DLD1 (cell line): ENCODE results near the gene TACC2.

ENCODE experiments used
- in situ Hi-C: cut with HindIII; loops from 2 replicates; pipeline ENCODE4 v1.10.0; 2017; ENCODE audit warnings: low sequenced_read_pairs

The TACC2 gene

DNA sequence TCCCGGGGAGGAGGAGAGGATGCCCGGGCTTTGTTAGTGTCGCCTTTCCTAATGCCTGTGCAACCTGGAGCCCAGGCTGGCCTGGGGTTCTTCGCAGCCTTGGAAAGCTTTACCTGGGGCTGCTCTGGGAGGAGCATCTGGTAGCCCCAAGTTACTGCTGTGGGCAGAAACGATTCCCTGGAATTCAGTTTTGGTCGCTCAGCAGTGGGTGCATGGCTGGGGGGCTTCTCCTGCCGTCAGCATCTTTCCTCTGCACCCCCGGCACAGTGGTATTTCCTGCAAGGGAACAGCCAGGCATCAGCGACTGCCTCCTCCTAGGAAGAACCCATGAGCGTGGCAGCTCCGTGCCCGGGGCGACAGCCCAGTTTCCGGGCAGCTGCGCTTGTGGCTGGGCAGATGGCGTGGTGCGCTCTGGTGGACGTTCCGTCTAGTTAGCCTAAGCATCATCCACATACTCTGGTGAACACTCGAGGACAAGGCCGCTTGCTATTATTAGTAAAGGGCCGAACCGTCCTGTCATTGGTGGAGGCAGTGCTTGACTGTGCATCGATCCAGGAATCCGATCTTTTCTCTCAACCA is 175.1 kb downstream of the TACC2 start:
- in situ Hi-C loops = no loop called here

DNA sequence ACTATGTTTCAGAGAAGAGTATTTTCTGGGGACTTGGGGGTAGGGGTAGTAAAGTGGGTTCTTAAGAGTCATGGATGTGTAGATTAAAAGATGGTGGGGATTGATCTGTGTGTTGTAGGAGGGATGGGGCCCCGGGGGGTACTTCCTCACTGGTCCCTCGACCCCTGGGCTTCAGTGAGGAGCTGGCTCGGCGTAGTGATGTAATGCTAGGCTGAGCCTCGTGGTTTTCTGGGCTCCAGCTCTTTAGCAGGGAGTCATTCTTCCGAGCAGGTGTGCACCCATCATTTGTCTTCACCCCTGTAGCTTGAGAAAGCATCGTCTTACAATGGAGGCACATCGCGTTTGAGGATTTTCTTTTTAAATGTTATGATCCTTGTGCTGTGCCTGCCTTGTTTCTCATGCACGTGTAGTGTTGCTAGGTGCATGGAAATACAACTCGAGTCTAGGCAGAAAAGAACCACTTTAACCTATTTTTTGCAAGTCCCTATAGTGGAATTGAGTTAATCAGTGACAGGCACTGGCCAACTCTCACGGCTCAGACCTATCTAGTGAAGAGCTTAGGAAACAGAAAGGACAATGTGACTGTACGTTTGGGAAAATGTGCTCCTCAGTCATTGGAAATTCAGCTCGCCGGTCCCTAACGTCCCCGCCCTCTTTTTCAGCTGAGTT is 176.0 kb downstream of the TACC2 start:
- in situ Hi-C loops = no loop called here

DNA sequence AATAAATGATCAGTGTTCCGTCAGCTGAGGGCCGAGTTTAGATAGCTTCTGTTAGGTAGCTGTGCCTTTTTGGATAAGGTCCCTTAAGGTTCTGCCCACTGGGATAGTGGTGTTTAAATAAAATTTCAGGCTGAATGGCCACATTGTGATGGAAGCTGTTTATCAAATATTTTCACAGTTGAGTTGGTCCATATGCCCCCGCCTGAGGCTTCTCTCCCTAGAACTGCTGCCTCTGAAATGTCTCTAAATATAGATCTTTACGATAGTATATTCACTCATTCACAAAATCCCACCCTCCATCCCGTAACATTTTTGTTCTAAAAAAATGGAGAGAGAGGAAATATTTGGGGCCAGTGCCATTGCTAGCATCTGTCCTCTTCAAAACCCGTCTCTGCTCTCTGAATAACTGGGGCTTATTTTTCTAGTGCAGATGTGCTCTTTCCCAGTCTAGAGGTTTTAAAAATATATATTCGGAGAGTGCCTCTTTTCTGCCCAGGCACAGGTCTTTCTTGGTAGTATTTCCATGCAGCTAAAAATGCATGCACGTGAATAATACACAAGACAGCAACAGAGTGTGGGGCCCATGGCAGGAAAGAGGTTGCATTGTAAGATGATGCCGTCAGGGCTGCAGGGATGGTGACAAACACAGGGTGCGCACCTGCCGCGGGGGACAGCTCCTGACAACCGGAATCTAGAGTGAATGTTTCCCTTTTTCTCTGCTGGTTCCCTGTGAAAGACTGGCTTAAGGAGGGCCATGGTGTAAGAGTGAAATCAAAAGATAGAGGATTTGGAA is 176.7 kb downstream of the TACC2 start:
- in situ Hi-C loops = no loop called here

DNA sequence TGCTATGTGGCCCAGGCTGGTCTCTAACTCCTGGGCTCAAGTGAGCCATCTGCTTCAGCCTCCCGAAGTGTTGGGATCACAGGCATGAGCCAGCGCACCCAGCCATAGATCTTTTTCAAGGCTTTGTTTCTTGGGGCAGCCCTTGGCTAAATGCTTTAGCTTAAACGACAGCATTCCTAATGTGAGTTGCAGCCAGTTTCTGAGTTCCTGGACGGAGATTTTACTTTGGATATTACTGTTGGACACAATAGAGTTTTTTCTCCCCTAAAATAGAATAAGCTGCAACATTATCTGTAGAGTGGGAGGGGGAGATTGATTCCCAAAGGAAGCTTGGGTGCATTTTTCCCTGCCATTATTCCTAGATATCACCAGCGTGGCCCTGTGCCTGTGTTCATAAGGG is 179.1 kb downstream of the TACC2 start:
- in situ Hi-C loops = no loop called here

DNA sequence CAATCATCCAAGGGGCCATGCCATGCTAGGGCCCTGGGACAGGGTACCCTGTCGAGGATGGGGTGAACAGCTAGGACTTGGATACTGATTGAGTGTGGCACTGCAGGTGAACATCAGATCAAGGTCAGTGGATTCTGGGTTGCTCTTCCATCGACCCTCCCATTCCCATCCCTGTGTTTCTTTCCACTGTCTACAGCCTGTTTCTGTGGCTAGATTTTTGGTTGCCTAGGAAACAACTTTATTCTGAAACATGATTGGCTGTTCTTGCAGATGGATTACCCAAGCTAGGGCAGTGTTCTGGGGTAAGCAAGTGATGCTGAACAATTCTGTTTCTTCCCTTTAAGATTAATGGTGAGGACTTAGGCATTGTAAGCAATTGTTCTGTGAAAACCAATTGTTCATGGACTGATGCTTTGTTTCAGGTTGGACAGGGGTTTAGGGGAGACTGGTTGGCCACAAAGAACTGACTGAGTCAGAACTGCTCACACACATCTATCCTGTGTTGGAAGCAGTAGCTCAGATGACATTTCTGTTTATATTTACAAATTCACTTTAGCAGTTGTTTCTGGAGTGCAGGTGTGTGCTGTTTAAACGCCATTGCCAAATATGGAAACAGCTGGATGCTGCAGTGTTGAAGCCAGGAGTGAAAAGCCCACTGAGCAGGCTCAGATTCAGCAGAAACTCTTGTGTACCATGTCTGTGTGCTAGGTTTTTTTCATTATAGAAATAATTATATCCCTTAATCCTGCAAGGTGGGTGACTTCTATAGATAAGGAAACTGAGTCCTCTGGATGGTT is 179.8 kb downstream of the TACC2 start:
- in situ Hi-C loops = no loop called here

DNA sequence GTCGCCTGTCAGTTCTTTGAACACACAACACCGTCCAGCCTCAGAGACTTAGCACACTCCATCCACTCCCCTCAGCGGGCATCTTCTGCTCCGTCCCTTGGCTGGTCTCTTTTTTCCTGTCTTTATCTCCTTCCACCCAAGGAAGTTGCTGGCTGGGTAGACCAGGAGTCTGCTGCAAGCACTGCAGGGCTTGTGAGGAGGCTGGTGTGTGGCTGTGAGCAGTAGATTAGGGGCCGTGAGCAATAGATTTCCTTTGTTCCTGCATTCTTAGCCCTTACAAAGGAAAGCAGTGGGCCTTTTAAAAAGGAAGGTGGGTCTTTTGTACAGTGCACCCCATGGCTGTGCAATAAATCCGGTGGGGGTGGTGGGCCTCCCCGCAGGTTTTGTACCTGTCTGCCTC is 181.8 kb downstream of the TACC2 start:
- in situ Hi-C loops = no loop called here

DNA sequence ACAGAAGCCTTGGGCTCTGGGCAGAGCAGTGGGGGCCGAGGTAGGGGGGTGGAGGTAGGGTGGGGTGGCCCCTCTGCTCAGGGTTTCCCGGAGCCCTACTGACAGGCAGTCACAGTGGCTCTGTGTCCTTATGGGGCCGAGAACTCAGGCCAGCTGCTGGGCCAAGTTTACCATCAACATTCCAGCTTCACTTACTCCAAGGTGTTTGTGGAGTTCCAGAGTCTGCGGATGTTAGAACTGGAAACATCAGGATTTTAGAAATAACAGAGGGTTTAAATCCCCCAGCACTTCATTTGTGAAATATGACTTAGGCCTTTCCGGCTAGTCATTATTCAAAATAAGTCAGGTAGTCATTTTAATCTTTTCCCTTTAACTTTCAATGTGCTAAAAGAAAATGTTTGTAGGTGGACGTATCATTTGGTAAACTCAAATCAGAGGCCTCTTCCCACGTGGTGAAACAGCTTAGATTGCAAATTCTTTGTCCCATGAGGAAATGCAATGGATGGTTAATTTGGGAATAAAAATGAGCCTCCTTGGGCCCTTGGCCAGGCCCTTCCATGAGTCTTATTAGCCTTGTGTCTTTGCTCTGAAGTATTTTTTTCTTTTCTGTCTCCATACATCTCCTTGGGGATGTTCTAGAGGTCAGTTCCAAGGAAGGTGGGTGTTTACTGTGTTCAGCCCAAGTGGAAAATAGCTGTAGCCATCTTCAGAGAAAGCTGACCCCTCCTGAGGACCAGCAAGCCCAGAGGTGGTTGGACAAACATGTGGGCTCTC is 182.5 kb downstream of the TACC2 start:
- in situ Hi-C loops = no loop called here

DNA sequence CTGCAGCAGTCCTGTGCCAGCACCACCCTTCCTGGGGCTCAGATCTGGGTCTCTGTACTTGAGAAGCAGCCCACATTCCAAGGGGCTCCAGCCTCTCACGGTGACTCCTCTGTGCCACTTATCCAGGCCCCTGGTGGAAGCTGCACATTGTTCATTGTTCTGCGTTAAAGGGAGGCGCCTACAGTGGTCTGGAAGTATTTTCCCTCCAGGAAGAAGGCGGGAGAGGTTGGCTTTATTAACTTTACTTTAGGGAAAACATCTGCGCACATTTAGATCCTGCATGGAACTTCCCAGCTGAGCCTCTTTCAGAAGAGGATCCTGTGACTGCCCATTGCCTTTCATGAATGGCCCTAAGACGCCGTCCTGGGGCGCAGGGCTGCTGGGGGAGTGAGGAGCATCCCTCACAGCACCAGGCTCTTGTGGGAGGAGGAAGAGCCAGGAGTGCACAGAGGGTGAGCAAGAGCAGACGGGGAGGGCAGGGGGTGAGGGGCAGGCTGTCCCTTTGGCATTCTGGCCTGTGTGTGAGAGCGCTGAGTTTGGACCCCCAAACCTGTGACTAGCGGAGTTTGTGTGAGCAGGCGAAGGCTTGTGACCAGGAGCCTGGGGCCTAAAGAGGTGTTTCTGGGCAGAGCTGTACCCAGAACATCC is 183.5 kb downstream of the TACC2 start:
- in situ Hi-C loops = no loop called here

DNA sequence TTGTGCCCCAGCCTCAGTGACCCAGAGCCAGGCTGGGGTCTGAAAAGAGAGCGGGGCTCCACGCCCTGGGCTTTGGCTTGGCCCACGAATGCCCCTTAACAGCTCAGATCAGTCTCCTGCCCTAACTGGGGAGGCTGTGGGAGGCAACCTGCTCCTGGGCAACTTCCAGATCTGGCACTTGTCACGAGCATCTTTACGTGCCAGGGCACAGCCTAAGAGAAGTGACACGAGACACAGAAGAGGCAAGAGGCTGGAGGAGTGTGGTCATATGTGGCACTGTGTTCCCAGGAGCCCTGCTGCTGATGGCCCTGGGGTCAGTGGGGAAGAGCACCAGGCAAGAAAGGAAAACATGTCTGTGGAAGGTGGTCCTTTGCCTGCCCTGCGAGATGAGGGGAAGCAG is 184.4 kb downstream of the TACC2 start:
- in situ Hi-C loops = no loop called here

DNA sequence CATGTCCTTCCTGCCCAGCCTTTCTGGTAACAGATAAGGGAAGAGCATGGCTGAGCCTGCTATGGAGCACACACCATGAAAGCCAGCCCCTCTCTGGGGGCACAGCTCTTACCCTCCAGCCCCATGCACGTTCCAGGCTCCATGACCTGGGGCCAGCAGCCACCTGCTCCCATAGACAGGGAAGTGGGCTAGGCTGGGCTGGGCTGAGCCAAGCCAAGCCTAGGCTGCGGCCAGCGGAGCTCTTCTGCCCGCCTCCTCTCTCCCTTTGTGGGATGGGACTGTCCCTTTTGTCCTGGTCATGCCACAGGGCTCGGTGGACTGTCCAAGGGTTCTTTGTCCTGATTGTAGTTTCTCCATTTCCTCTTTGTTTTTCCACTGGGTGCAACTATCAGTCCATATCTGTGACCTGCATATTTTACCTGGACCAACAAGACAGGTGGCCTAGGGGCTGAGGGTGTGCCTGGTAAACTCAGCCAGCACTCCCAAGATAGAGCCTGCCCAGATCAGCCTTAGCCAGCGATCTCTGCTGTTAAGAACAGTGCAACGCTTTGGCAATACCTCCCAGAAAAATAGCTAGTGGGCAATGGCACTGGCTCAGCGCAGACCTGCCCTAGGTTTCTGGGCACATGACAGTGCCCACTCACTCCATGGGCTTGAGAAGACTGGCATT is 184.9 kb downstream of the TACC2 start:
- in situ Hi-C loops = no loop called here

DNA sequence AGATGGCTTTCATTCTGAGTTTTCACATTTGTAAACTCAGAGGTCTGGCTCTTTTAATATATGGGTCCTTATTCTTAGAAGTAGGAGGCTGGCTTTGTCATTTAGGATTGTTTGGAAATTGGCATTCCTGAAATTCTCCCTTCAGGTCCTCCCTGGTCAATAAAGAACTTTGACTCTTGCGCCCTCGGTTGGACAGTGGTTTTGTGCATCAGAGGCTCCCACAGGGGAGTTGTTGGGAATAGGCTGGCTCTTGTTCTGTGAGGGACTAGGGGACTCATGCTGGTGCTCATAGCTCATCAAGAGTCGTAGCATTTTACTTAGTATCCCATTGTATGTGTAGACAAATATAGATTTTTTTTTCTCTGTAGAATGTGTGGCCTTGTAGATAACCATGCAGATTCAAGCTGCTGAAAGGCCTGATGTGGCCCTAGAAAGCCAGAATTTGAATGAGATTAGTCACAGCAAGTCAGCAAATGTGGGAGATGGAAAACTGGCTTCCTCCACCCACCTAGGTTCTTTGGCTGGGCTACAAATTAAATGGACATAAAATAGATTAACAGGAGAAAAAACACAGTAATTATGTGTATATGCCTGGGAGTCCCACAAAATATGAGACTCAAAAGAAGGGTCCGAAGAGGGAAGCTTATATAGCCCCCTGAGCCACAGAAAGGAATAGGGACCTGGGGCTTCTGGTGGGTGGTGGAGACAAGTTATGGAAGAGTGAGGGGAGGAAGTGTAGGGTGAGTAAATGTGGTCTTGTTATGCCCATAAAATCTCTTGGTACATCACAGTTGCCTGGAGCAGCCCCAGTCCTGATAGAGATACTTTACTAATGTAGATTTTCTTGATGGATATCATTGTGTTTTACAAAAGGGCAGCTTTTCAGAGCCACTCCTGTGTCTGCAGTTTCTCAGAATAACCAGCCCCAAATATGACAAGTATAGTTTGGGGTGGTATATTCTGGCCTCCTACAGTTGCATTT is 187.6 kb downstream of the TACC2 start:
- in situ Hi-C loops = no loop called here

DNA sequence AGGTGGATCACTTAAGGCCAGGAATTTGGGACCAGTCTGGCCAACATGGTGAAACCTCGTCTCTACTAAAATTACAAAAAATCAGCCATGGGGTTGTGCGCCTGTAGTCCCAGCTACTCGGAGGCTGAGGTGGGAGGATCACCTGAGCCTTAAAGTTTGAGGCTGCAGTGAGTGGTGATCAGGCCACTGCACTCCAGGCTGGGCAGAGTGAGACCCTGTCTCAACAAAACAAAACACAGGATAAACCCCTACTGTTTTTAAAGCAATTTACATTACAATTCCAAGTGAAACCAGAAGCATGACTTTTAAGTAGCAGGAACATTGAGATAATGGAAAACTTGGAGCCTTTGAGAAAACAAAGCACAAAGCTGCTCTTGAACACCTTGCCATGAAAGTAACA is 189.7 kb downstream of the TACC2 start:
- in situ Hi-C loops = no loop called here

DNA sequence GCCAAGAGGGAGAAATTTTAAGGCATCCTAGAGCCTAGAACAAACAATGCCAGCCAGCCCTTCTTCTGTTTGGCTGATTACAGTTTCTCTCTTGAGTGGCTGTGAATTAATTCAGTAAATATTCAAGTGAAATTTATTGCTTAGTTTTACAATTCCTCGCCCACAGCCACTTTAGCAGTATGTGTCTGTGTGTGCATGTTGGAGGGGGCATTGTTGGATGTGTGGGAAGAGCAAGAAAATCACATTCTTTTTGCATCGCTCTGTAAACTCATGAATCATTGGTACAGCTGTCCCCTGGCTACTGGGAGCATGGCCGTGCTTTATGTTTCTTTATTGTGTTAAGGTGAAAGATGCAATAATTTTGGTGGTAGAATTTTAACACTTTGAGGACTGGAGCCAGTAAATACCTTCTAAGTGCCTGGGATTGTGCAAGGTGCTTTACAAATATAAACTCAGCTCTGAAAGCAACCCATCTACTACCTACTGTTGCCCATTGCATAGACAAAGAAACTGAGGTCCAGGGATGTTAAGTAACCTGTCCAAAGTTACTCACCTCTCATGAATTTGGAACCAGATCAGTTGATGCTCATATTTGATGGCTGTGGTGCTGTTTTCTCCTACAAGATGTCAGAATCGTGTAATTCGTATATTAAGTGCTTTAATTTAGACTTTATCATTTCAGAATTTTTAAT is 192.2 kb downstream of the TACC2 start:
- in situ Hi-C loops = no loop called here

DNA sequence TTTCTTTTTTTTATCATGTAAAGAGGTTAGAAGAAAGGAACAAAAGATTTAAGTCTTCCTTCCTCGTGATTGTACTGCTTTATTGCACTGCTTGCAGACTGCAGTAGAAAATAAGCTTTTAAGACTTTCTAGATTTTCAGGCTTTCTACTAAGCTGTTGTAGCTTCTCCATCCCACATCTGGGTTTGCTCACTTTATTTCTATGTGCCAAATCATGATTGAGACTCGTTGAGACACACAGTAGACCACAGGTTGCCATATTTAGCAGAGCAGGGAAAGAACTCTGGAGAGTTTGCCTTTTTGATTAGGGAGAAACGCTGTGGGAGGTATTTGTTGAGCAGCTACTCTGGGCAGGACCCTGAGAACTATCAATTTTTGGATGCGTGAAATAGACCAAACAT is 192.9 kb downstream of the TACC2 start:
- in situ Hi-C loops = no loop called here

DNA sequence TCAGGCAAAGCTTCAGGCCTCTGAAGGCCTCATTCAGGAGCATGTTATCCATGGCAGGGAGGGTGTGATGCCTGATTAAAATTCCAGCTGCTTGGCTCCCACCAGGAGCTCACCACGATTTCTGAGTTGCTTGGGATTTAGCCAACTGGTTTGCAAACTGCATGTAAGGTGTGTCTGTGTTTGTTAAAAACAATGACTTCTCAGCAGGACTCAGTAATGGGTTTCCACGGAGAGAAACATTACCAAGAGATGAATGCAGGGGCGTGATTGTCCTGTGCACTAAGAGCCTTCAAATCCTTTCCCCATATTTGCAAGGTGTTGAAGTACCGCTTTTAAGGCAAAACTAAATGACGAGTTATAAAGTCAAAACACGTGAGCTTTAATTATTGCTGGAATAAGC is 193.3 kb downstream of the TACC2 start:
- in situ Hi-C loops = no loop called here

DNA sequence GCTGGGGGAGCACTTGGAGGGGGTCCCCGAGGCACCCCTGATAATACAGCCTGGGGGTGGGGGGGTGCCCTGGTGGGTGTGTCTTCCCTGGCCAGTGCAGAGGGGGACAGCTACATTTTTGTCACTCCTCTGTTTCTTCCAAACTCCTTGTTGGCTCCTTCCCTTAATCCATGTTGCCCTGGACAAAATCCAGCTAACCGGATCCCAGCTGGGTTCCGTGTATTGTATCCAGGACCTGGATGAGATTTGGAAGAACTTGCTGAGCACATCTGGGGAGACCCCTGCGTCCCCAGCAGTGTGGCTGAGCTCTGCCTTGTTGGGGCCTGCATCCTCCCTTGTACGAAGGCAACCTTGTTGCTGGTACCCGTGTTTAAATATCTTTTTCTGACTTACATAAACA is 195.3 kb downstream of the TACC2 start:
- in situ Hi-C loops = no loop called here

DNA sequence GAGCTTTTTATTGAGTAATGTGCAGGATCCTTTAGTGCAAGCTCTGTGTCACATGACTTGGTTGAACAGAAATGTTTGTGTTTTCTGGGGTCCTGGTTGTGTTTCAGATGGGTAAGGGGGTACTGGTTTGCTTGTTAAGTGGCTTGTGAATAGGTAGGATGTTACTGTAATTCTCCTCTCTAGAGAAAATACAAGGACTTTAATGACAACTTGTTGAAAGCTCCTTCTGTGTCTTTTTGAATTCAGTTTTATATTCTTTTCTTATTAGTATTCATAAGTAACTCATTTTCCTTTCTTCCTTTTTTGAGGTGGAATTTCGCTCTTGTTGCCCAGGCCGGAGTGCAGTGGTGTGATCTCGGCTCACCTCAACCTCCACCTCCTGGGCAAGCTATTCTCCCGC is 196.7 kb downstream of the TACC2 start:
- in situ Hi-C loops = no loop called here
